Activated gamma-delta T cell (primary cell): ENCODE results near the gene CR1L.
"Not testable (repeated sequence)": the region's sequence is repeated elsewhere in the genome, so short reads cannot be mapped to it uniquely, and the experiment has no call there.

Experiments
- DNase-seq: peaks from one replicate; lab custom pipeline; 2025; lab: John Stamatoyannopoulos, UW

Gene CR1L

DNA sequence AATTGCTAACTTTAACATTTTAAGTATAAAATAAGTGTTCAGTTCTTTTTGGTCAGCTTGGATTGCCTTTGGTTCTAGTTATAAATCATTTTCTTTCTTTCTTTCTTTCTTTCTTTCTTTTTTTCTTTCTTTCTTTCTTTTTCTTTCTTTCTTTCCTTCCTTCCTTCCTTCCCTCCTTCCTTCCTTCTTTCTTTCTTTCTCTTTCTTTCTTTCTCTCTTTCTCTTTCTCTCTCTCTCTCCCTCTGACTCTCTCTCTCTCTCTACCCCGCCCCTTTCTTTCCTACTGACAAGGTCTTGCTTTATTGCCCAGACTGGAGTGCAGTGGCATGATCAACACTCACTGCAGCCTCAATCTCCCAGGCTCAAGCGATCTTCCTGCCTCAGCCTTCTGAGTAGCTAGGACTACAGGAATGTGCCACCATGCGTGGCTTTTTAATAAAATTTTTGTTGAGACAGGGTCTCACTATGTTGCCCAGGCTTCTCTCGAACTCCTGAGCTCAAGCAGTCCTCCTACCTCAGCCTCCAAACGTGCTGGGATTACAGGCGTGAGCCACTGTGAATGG is 38.0 kb downstream of the CR1L start:
- not testable (repeated sequence) for DNase-seq

DNA sequence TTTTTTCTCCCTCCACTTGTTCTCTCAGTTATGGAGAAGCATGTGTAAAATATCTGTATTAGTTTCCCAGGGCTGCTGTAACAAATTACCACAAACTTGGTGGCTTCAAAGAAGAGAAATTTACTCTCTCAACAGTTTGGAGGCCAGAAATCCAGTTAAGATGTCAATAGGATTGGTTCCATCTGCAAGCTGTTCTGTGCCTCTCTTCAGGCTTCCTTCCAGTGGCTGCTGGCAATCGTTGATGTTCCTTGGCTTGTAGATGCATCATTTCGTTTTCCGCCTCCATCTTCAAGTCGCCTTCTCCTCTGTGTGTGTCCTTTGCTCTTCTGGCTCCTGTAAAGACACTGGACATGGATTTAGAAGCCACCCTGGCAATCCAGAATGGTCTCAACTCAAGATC is 45.6 kb downstream of the CR1L start:
- DNase-seq: not testable (repeated sequence)

DNA sequence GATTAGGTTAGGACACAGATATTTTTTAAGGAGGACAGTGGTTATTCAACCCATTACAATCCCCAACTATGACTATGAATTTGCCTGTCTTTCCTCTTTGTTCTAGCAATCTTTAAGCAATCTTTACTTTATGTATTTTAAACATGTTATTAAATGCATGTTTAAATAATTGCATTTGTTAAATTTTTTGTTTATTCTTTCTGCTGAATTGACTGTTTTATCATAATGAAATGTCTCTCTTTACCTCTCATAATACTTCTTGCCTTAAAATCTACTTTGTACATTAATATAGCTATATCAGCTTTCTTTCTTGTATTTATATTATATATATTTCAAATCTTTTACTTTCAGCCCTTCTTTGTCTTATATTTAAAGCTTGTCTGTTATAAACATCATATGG is 46.1 kb downstream of the CR1L start:
- no peak for DNase-seq

DNA sequence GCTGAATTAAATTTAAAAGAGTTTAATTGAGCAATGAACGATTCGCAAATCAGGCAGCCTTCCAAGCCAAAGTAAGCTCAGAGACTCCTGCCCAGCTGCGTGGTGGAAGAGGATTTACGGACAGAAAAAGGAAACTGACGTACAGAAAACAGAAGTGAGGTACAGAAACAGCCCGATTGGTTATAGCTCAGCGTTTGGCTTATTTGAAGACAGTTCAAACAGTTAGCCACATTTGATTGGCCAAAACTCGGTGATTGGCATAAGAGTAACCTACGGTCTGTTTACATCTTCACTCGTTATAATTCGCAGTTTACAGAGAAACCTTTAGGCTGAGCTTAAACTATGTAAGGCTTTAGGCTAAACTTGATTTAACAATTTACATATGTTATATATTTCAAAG is 46.9 kb downstream of the CR1L start:
- no peak for DNase-seq

DNA sequence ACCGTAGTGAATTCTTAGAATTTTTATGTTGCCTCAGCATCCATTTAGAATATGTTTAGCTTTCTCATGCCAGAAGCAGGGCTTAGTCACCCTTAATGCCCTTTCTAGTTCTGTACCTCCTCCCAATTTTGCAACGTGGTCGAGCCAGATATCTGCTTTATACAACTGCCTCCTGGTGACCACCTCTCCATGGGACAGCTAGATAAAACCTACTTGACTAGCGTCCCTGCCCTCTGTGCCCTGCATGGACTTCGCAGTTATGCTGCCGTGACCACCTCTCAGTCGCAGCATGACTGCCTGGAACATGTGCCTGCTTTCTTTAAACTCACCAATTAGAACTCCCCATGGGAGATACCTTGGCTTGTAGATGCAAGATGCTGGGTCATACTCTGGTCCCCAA is 47.4 kb downstream of the CR1L start:
- DNase-seq: not testable (repeated sequence)

DNA sequence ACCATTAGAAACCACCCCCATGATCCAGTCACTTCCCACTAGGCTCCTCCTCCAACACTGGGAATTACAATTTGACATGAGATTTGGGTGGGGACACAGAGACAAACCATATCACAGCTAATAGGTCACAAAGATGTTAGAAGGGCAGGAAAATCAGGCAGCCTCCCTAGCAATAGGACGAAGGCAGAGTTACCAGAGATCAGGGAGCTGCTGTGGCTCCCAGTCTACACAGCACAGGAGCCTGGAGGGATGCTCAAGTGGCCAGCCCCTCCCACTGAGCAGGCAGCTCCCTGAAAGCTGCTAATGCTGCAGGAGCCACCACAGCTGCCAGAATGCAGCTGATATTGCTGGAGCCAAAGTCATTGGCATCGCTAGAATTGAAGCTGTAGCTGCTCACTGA is 51.0 kb downstream of the CR1L start:
- no peak for DNase-seq

DNA sequence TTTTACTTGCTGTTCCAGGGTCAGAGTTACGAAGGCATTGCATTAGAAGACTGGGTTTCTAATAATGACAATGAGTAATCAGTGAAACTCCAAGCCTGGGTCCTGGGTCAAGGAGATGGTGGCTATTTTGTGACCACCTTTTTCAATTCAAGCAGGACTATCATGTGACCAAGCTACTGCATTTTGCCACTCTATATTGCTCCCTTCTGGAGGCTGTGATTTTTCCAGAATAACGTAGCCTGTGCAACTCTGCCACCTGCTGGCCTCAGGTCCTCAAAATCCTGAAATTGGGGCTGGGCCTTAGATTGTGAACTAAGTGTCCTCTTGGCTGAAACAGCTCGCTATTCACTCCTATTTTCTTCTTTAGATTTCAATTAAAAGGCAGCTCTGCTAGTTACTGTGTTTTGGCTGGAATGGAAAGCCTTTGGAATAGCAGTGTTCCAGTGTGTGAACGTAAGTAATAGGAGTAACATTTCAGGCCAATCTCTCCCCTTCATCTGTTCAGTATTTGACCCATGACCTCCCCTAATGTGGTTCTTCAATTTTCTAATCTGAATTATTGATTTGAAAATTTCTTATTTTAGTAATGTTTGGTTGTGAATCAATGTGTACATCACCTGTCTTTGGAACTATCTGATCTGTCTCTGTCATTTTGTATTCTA is 54.0 kb downstream of the CR1L start:
- no peak for DNase-seq

DNA sequence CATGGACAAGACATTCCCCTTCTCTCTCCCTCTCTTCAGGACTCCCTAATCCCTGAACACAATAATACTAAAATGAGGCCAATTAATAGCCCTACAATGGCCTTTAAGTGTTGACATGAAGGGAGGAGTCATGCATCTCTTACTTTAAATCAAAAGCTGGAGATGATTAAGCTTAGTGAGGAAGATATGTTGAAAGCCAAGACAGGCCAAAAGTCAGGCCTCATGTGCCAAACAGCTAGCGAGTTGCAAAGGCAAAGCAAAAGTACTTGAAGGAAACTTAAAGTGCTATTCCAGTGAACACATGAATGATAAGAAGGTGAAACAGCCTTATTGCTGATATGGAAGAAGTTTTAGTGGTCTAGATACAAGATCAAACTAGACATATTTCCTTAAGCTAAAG is 57.4 kb downstream of the CR1L start:
- no peak for DNase-seq

DNA sequence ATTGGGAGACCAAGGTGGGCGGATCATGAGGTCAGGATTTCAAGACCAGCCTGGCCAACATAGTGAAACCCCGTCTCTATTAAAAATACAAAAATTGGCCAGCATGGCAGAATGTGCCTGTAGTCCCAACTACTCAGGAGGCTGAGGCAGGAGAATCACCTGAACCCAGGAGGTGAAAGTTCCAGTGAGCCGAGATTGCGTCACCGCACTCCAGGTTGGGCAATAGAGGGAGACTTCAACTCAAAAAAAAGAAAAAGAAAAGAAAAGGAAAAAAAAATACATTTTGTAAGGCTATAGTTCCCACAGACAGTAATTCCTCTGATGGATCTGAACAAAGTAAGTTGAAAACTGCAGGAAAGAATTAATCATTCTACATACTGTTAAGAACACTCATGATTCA is 58.8 kb downstream of the CR1L start:
- no peak for DNase-seq

DNA sequence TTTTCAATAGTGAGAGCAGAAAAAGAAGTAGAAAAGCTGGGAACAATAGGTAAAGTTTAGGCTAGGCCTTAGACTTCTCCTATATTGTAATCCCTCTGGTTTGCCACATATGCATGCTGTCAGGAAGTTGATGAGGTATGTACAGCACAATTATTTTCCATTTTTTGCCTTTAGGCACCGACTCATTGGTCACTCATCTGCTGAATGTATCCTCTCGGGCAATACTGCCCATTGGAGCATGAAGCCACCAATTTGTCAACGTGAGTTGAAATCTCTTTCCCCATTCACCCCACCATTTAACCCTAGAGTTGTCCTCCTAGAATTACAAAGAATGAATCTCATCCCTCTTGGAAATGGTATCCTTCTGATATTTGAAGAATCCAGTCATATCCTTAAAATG is 63.1 kb downstream of the CR1L start:
- not testable (repeated sequence) for DNase-seq

DNA sequence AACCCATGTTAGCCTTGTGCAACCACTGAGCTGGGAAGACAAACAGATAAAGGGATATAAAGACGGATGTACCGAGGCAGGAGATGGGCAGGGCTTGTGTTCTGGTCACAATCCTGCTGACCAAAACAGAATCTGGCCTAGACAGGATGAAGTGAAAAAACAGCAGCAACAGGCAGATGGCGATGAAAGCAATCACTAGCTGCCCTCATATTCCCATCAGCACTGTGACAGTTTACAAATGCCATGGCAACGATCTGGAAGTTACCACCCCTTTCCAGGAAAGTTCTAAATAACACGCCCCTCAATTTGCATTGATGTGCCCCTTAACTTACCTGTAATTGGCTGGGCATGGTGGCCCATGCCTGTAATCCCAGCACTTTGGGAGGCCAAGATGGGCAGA is 66.4 kb downstream of the CR1L start:
- no peak for DNase-seq

DNA sequence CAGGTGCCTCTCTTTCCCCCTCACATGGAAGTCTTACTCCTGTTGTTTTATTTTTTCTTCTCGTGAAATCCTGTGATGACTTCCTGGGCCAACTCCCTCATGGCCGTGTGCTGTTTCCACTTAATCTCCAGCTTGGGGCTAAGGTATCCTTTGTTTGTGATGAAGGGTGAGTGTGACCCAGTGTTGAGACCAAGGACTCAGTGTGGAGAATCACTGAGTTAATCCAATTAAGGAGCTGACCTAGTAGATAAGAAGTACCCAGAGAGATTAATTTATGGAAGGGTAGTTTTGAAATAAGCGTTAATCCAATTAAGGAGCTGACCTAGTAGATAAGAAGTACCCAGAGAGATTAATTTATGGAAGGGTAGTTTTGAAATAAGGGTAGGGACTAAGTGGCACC is 67.8 kb downstream of the CR1L start:
- not testable (repeated sequence) for DNase-seq

DNA sequence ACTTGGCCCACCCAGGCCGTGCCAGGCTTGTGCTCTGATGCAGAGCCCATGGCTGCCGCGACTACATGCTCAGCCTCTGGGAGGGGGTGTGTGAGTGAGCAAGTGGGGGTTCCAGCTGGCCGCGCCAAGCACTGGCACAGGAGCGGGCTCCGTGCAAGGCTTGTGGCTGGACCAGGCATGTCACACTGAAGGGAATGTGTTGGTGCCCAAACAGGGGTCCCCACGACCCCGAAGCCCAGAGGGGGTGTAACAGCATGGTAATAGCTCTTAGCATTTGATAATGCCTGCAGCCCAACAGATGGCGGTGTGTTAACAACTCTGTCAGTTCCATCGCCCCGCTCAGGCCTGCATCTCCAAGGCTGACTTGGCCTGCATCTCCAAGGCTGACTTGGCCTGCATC is 68.6 kb downstream of the CR1L start:
- no peak for DNase-seq

DNA sequence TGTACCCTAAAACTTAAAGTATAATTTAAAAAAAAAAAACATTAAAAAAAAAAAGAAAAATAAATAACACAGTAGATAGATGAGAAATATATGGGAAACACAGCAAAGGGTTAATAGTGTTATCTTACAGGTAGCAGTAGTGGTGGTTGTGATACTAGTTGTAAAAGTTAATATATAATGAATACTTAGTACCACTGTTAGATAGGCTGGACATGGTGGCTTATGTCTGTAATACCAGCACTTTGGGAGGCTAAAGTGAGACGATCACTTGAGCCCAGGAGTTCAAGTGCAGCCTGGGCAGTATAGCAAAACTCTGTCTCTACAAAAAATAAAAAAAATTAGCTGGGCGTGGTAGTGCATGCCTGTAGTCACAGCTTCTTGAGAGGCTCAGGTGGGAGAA is 74.3 kb downstream of the CR1L start:
- DNase-seq: no peak

DNA sequence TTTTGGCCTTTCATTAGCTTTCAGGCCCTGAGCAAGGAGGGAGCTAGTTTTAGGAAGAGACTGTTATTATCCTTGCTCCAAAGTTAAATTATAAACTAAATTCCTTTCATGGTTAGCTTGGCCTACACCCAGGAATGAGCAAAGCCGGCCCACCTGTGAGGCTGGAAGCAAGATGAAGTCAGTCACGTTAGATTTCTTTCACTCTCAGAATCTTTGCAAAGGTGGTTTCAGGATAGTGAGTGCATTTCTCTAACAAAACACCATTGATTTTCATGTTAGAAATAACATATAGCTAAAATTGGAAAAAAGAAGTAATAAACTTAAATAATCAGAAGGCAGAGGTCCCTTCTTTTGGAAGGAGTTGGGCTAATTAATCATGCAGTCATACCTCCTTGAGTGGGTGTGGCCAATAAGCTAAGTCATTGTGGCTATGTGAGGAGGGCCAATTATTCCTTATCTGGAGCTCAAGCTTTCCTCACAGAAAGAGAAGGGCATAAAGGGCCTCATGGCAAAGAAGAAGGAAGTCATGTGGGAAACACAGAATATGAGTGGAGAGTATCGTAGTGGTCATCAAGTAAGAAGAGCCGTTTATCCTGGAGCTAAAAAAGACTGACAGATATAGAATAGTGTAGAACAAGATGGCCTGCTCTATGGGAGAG is 83.4 kb downstream of the CR1L start:
- DNase-seq: not testable (repeated sequence)

DNA sequence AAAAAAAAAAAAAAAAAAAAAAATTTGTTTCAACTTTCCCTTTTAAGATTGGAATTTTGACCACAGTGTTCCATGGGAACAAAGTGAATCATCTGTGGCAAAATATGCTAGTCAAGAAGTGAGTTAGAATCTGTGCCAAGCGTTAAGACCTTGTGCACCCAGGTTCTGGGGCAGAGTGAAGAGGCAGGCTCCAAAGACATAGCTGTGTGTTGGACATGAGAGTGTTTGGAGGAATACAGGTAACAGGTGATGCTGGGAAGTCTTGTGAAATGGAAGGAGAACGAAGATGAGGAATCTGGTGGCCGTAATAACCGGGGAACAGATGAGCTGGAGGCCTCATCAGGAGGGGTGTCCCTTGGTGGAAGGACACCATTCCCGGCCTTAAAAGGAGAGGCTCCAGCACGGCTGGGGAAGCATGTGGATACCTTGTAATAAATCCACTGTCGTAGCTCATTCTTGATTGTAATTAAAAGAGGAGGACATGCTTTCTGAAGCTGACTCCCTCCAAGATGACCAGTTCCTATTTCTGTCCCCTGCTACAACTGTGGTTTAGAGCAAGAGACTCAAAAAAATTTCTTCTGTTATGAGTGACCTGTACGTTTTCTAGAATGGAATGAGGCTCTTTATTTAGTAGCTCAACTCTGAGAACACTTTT is 92.7 kb downstream of the CR1L start:
- not testable (repeated sequence) for DNase-seq

DNA sequence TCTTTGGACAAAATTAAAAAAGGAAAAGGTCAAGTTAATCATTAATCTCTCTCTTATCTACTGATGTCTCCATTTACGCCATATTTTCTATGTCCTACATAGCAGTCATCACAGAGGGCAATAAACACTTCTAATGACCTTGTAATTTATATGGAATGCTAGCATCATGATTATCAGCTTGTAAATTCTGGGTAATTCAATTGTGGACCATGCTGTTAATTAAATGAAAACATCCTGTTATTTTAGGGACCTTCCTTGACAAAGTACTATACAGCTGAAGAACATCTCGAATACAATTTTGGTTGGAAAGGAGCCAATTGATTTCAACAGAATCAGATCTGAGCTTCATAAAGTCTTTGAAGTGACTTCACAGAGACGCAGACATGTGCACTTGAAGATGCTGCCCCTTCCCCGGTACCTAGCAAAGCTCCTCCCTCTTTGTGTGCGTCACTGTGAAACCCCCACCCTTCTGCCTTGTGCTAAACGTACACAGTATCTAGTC is 93.3 kb downstream of the CR1L start:
- DNase-seq: not testable (repeated sequence)

DNA sequence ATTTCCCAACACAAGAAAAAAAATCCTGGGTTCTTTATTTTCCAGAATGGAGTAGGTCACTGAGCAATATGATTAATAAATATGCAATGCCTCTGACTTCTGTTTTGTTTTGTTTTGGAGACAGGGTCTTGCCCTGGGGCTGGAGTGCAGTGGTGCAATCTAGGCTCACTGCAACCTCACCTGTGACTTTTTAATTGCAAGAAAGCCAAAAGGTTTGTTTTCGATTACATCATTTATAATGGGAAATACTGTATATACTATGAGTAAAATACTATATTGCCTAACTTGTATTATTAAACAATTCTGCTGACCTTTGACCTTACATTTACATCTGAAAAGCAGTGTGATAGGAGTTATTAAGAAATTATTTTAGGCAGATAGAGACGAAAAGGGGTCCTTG is 95.3 kb downstream of the CR1L start:
- no peak for DNase-seq

DNA sequence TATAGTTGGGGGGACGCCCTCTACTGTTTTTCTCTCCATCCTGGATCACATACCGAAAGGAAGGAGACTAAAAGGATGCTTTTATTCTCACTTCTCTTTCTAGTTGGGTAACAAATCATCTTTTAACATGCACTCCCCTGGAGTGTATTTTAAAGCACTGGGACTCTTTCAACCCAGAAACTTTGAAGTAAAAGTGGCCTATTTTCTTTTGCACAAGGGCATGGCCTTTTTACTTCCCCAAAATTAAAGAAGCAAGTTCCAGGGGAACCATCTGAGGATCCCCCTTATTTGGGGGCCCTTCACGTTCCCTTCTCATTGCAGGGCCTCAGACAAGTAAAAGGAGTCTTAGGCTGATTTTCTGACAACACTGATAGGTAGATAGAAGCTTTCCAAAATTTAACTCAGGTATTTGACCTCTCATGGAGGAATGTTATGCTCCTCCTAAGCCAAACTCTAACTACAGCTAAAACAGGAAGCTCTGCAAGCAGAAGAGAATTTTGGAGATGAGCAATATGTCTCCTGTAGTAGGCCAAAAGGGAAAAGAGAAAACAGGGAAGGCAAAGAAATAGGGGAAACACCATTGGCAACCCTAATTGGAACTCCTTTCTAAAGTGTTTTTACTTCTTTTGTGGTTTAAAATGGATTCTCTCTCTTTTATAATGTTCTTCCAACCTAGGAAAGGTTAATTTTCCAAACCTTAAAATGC is 98.1 kb downstream of the CR1L start:
- no peak for DNase-seq

DNA sequence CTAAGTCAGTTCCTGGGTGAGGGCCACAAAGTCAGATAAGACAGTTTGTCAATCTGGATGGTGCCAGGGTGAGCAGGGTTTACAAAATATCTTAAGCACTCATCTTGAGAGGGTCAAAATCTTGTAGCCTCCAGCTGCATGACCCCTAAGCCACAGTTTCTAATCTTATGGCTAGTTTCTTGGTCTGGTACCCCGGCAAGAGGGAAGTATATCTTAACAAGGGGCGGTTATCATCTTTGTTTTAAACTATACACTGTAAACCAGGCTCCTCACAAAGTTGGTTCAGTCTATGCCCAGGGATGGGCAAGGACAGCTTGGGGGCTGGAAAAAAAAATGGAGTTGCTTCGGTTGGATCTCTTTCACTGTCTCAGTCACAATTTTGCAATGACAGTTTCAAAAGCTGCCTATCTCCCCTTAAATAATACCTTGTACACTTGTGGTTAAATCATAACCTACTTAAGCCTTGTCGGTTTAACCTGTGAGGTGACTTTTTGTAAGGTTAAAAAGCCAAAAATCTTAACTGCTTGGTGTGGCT is 99.1 kb downstream of the CR1L start:
- DNase-seq: no peak

DNA sequence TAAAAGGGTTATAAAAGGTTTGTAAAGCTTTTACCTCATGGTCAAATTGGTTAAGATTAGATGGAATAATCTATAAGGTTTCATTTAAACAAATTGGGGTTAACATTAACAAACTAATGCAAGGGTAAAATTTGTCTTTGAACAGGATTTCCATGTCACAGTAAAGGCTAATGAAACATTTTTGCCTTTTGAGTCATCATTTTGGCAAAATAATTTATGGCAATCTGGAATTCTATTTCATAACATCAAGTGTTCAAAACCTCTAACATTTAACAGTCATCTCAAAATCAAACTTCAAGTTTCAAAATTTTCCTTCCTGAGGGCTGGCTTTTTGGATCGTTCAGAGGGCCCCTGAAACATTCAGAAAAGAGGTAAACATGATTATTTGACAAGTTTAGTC is 100.4 kb downstream of the CR1L start:
- no peak for DNase-seq
